Measurements from ENCODE around the gene MFSD6. TPM values are rescaled to one million over a fixed set of nuclear protein-coding genes. Genes with fewer than 3 reads are reported as not detected.

The MFSD6 gene
- total RNA-seq, 1 experiment from 2014 or later = 4.7 TPM

- no peak for ATAC-seq
- H3K4me1 Mint-ChIP-seq = peaks cover 46% of the 10 kb centered on the region
Measured at GRCh38 chr2:190532581-190532980, 124.4 kb downstream of the MFSD6 start.

GRCh38 chr2:190533175-190533967, 125.2 kb downstream of the MFSD6 start:
- ChIA-PET CTCF (interaction anchor here (1.2 kb wide), 1 partner anchor 117 kb away, joined by 3 read pairs; no protein-coding TSS in a partner anchor), POLR2A (interaction anchor here (1.7 kb wide), 1 partner anchor 214 kb away, joined by 4 read pairs; the partner anchor contains the start of gene HIBCH)
- TF ChIP-seq ESRRA (CRISPR knock-in tag; IDR thresholded peaks at IDR 0.05; ENCODE audit: borderline replicate concordance) (no peak), RORB (CRISPR knock-in tag; IDR thresholded peaks at IDR 0.05) (no peak), ZNF263 (CRISPR knock-in tag; IDR thresholded peaks at IDR 0.05; ENCODE audit: low read depth) (no peak), ZNF281 (CRISPR knock-in tag; IDR thresholded peaks at IDR 0.05) (no peak), ATF2 (CRISPR knock-in tag; IDR thresholded peaks at IDR 0.05; ENCODE audit: borderline replicate concordance, low read depth) (no peak), CREB1 (CRISPR knock-in tag; IDR thresholded peaks at IDR 0.05) (no peak)
- TF ChIP-seq, protein P1, sequence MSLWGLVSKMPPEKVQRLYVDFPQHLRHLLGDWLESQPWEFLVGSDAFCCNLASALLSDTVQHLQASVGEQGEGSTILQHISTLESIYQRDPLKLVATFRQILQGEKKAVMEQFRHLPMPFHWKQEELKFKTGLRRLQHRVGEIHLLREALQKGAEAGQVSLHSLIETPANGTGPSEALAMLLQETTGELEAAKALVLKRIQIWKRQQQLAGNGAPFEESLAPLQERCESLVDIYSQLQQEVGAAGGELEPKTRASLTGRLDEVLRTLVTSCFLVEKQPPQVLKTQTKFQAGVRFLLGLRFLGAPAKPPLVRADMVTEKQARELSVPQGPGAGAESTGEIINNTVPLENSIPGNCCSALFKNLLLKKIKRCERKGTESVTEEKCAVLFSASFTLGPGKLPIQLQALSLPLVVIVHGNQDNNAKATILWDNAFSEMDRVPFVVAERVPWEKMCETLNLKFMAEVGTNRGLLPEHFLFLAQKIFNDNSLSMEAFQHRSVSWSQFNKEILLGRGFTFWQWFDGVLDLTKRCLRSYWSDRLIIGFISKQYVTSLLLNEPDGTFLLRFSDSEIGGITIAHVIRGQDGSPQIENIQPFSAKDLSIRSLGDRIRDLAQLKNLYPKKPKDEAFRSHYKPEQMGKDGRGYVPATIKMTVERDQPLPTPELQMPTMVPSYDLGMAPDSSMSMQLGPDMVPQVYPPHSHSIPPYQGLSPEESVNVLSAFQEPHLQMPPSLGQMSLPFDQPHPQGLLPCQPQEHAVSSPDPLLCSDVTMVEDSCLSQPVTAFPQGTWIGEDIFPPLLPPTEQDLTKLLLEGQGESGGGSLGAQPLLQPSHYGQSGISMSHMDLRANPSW (CRISPR knock-in tag; conservative IDR thresholded peaks at IDR 0.05; ENCODE audit: low read depth) = no peak
- TF ChIP-seq, protein P2, sequence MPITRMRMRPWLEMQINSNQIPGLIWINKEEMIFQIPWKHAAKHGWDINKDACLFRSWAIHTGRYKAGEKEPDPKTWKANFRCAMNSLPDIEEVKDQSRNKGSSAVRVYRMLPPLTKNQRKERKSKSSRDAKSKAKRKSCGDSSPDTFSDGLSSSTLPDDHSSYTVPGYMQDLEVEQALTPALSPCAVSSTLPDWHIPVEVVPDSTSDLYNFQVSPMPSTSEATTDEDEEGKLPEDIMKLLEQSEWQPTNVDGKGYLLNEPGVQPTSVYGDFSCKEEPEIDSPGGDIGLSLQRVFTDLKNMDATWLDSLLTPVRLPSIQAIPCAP (CRISPR knock-in tag; IDR thresholded peaks at IDR 0.05) = no peak
- TF ChIP-seq, protein P3, sequence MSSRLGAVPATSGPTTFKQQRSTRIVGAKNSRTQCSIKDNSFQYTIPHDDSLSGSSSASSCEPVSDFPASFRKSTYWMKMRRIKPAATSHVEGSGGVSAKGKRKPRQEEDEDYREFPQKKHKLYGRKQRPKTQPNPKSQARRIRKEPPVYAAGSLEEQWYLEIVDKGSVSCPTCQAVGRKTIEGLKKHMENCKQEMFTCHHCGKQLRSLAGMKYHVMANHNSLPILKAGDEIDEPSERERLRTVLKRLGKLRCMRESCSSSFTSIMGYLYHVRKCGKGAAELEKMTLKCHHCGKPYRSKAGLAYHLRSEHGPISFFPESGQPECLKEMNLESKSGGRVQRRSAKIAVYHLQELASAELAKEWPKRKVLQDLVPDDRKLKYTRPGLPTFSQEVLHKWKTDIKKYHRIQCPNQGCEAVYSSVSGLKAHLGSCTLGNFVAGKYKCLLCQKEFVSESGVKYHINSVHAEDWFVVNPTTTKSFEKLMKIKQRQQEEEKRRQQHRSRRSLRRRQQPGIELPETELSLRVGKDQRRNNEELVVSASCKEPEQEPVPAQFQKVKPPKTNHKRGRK (CRISPR knock-in tag; IDR thresholded peaks at IDR 0.05; ENCODE audit: borderline replicate concordance) = no peak

More at GRCh38 chr2:190532581-190532980, 124.4 kb downstream of the MFSD6 start:
- H3K36me3 Mint-ChIP-seq = peaks cover 11% of the 10 kb centered on the region
- no peaks in the 10 kb centered on the region; the same call in 1 of the 2 replicates for H3K27me3 Mint-ChIP-seq (ENCODE audit: low read depth)
- ChIA-PET CTCF (no interaction called here), POLR2A (interaction anchor here (1.7 kb wide), 1 partner anchor 213 kb away, joined by 4 read pairs; the partner anchor contains the start of gene HIBCH)
- TF ChIP-seq NFE2L1 (CRISPR knock-in tag; IDR thresholded peaks at IDR 0.05) = no peak
- TF ChIP-seq HMGA2 (CRISPR knock-in tag; IDR thresholded peaks at IDR 0.05) = no peak
- TF ChIP-seq, protein P3 (CRISPR knock-in tag; IDR thresholded peaks at IDR 0.05; ENCODE audit: borderline replicate concordance) = no peak
- no peak for TF ChIP-seq ZSCAN18 (CRISPR knock-in tag; IDR thresholded peaks at IDR 0.05)
- TF ChIP-seq SP1 (CRISPR knock-in tag; conservative IDR thresholded peaks at IDR 0.05) = no peak
- H3K9me3 Mint-ChIP-seq = peaks cover 10% of the 10 kb centered on the region
- H3K27ac Mint-ChIP-seq = no peak overlapping the region
- no peak for DNase-seq (ENCODE audit: low spot score)
- no peak overlapping the region for H3K4me3 Mint-ChIP-seq

More at GRCh38 chr2:190533175-190533967, 125.2 kb downstream of the MFSD6 start:
- ATAC-seq = no peak
- peaks cover 40% of the 10 kb centered on the region for H3K4me1 Mint-ChIP-seq
- H3K4me3 Mint-ChIP-seq = peak overlapping the region; percentile 80
- no peaks in the 10 kb centered on the region; the same call in 1 of the 2 replicates for H3K27me3 Mint-ChIP-seq (ENCODE audit: low read depth)
- H3K36me3 Mint-ChIP-seq = peaks cover 19% of the 10 kb centered on the region
- H3K27ac Mint-ChIP-seq = no peak overlapping the region
- peaks cover 18% of the 10 kb centered on the region for H3K9me3 Mint-ChIP-seq
- DNase-seq (ENCODE audit: low spot score) = no peak
